AG09319 (cell line): Measurements from ENCODE around the gene TGFBRAP1.

ENCODE experiments used
- DNase-seq: peaks from one replicate; pipeline ENCODE4 v3.0.0-alpha.2; 2010; ENCODE audit warnings: low read depth; ENCODE audit errors: extremely low read depth
- CTCF ChIP-seq: IDR thresholded peaks from 2 replicates; pipeline ENCODE4 v1.5.1; 2011; ENCODE audit warnings: low read depth, mild to moderate bottlenecking, inconsistent platforms, low read length, moderate library complexity

Gene TGFBRAP1

GRCh38 chr2:105375001-105375561 lies 45.5 kb upstream of the TGFBRAP1 start:
- no peak for TF ChIP-seq CTCF
- no peak for DNase-seq

GRCh38 chr2:105373895-105374401 lies 44.4 kb upstream of the TGFBRAP1 start:
- DNase-seq: no peak
- TF ChIP-seq CTCF: no peak

GRCh38 chr2:105373344-105373781 lies 43.8 kb upstream of the TGFBRAP1 start:
- TF ChIP-seq CTCF: no peak
- no peak for DNase-seq

GRCh38 chr2:105371810-105372209 lies 42.3 kb upstream of the TGFBRAP1 start:
- no peak for DNase-seq
- TF ChIP-seq CTCF: no peak

- DNase-seq: no peak
Measured at GRCh38 chr2:105371156-105371555, 41.6 kb upstream of the TGFBRAP1 start.

GRCh38 chr2:105369777-105370690 lies 40.5 kb upstream of the TGFBRAP1 start:
- DNase-seq: peak; percentile 67

More at GRCh38 chr2:105371156-105371555, 41.6 kb upstream of the TGFBRAP1 start:
- TF ChIP-seq CTCF: no peak

More at GRCh38 chr2:105369777-105370690, 40.5 kb upstream of the TGFBRAP1 start:
- TF ChIP-seq CTCF: peak; percentile 89
